ENCODE results near the gene SHC3.

DNA sequence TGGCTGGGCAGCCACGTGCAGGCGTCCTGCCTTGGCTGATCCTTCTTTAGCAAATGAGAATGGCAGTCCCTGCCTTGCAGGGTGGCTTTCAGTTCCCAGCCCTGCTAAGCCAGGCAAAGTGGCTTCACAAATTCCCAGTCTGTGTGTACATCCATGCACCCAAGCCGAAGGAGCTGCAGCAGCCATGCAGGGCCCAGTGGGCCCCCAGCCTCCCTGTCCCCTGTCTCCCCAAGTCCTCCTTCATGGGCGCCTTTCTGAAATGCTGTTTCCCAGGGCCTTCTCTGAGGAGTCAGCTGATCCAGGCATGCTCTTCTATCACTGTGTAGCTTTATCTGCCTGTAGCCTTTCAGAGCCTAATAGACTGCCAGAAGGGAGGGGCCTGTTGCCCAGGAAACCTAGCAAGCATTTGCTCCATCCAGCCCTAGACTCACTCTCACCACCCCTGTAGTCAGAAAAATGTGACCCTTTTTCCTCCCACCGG, 47.4 kb upstream of the SHC3 start:
- TF ChIP-seq, protein P1, sequence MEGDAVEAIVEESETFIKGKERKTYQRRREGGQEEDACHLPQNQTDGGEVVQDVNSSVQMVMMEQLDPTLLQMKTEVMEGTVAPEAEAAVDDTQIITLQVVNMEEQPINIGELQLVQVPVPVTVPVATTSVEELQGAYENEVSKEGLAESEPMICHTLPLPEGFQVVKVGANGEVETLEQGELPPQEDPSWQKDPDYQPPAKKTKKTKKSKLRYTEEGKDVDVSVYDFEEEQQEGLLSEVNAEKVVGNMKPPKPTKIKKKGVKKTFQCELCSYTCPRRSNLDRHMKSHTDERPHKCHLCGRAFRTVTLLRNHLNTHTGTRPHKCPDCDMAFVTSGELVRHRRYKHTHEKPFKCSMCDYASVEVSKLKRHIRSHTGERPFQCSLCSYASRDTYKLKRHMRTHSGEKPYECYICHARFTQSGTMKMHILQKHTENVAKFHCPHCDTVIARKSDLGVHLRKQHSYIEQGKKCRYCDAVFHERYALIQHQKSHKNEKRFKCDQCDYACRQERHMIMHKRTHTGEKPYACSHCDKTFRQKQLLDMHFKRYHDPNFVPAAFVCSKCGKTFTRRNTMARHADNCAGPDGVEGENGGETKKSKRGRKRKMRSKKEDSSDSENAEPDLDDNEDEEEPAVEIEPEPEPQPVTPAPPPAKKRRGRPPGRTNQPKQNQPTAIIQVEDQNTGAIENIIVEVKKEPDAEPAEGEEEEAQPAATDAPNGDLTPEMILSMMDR (IDR thresholded peaks at IDR 0.05; ENCODE audit: low read depth, low read length) = no peak
- TF ChIP-seq POLR2A (IDR thresholded peaks at IDR 0.05; ENCODE audit: extremely low read depth, insufficient read length) (no peak), MYC (IDR thresholded peaks at IDR 0.05; ENCODE audit: low read depth, low read length) (no peak)
- TF ChIP-seq, protein P2, sequence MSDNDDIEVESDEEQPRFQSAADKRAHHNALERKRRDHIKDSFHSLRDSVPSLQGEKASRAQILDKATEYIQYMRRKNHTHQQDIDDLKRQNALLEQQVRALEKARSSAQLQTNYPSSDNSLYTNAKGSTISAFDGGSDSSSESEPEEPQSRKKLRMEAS (IDR thresholded peaks at IDR 0.05; ENCODE audit: low read depth, low read length) = no peak

All from NB4 (cell line).